Measurements from ENCODE around the gene TMED1. TPM values are rescaled to one million over a fixed set of nuclear protein-coding genes. Genes with fewer than 3 reads are reported as not detected.
A peak's percentile ranks its signal among the peaks of the same experiment; 100 is the strongest.

The TMED1 gene, protein sequence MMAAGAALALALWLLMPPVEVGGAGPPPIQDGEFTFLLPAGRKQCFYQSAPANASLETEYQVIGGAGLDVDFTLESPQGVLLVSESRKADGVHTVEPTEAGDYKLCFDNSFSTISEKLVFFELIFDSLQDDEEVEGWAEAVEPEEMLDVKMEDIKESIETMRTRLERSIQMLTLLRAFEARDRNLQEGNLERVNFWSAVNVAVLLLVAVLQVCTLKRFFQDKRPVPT
- total RNA-seq (2021; fragmentation: NEBNext Ultra II Directional; extraction: Animal tissue kit (Norgen Biotek cat#: 25700)) = 10 to 100 TPM; 42.8 to 65.0 (median 48.1) TPM
- long read RNA-seq, transcript TMED1-201 (4 exons, 1,340 nt) = major isoform, 131 of 143 reads
- long read RNA-seq, partial matches to known transcripts = 2 of 143 reads
- long read RNA-seq, other reads (novel, unspliced or antisense) = 8 of 143 reads

DNA sequence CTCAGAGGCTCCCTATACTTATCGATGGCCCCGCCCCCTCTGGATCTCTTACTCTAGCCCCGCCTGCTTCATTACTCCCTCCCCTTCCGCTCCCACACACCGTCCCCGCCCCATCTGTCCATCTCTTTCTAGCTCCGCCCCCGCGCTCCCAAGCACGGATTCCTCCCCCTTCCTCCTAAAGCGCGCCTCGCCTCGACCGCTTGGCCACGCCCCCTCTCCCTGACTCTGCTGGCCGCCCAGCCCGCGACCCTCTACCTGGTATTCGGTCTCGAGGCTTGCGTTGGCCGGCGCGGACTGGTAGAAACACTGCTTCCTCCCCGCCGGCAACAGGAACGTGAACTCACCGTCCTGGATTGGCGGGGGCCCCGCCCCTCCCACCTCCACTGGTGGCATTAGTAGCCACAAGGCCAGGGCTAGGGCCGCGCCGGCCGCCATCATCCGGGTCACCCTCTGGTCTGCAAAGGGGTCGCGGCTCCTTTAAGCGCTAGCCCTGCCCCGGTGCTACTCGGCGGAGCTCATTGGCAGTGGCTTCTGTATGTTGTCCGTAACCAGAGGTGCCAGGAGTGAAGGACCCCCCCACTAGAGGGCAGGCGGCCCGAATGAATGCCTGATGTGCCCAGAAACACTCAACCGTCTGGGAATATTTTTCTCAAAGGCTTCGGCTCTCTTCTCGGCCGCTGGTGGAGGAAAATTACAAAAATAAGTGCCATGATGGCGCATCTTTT, at the start of gene TMED1:
TMED1 (minus strand) TSS at position 459 of the 725 bp plus-strand sequence; CDS start at position 438, 21 bp downstream.
- peak within 1 kb of the TSS; percentile 100 for H3K27ac Mint-ChIP-seq
- TF ChIP-seq, protein P1, sequence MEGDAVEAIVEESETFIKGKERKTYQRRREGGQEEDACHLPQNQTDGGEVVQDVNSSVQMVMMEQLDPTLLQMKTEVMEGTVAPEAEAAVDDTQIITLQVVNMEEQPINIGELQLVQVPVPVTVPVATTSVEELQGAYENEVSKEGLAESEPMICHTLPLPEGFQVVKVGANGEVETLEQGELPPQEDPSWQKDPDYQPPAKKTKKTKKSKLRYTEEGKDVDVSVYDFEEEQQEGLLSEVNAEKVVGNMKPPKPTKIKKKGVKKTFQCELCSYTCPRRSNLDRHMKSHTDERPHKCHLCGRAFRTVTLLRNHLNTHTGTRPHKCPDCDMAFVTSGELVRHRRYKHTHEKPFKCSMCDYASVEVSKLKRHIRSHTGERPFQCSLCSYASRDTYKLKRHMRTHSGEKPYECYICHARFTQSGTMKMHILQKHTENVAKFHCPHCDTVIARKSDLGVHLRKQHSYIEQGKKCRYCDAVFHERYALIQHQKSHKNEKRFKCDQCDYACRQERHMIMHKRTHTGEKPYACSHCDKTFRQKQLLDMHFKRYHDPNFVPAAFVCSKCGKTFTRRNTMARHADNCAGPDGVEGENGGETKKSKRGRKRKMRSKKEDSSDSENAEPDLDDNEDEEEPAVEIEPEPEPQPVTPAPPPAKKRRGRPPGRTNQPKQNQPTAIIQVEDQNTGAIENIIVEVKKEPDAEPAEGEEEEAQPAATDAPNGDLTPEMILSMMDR (IDR thresholded peaks at IDR 0.05) = peak; percentile 80
- H3K4me3 Mint-ChIP-seq = peak within 1 kb of the TSS; percentile 98
- H3K9me3 Mint-ChIP-seq = peaks cover 11% of the 10 kb centered on the region
- peaks cover 7% of the 10 kb centered on the region for H3K27me3 Mint-ChIP-seq (ENCODE audit: insufficient read depth)
- peak; percentile 99 for DNase-seq
- H3K36me3 Mint-ChIP-seq (ENCODE audit: low read depth) = peaks cover 12% of the 10 kb centered on the region
- peaks cover 16% of the 10 kb centered on the region for H3K4me1 Mint-ChIP-seq (ENCODE audit: low read depth)

DNA sequence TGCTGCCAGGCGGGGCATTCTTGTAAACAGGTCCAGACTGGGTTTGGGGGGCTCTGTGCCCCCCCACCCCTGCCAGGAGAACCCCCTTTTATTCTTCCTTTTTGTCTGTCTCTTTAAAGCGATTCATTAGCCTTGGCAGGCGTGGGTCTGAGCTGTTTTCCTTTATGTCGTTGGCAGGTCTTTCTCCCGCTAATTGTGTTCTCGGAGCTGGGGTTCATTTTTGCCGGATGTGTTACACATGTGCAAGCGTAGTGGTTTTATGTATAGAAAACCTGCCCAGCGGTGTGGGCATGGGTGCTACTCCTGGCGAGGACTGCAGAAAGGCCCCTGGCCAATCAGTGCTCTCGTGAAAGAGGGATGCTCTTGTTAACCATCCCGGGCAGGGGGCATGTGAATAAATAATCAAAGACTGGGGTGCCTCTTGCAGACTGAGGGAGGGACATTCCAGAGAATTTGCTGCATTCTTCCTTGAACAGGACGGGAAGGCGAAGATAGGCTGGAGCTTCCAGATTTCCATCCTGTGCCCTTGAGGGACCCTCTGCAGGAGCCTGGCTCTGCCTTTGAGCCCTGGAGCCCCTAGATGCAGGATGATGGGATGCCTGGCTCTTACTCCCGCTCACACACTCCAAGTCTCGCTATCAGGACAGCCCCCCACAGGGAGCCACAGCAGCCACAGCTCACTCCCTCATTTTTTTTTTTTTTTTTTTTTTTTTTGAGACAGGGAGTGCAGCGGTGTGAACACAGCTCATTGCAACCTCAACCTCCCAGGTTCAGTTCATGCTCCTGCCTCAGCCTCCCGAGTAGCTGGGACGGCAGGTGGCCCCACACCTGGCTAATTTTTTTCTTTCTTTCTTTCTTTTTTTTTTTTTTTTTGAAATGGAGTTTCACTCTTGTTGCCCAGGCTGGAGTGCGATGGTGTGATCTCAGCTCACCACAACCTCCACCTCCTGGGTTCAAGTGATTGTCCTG, 49.5 kb upstream of the TMED1 start:
- no peak for DNase-seq
- Mint-ChIP-seq H3K4me3 (peak overlapping the region; percentile 54; the same call in 1 of the 2 replicates), H3K36me3 (ENCODE audit: low read depth) (no peaks in the 10 kb centered on the region)

DNA sequence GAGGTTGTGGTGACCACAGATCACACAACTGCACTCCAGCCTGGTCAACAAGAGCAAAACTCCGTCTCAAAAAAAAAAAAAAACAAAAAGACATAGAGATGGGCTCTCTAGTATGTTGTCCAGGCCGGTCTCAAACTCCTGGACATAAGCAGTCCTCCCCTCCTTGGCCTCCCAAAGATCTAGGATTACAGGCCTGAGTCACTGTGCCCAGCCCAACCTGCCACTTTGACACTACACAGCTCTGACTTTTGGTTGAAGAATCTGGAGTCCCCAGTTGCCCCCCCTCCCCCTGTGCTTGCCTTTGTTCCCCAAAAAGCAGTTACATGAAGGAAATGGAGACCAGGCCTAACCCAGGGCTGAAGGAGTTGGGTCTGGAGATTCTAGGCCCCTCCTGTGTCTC, 48.3 kb upstream of the TMED1 start:
- DNase-seq = peak; percentile 76
- peak overlapping the region; percentile 82 for H3K27ac Mint-ChIP-seq
- H3K4me3 Mint-ChIP-seq = no peak overlapping the region
- H3K9me3 Mint-ChIP-seq = no peaks in the 10 kb centered on the region
- peaks cover 34% of the 10 kb centered on the region for H3K4me1 Mint-ChIP-seq (ENCODE audit: low read depth)
- TF ChIP-seq, protein P1 (IDR thresholded peaks at IDR 0.05) = no peak
- peaks cover 3% of the 10 kb centered on the region for H3K27me3 Mint-ChIP-seq (ENCODE audit: insufficient read depth)
- H3K36me3 Mint-ChIP-seq (ENCODE audit: low read depth) = no peaks in the 10 kb centered on the region

More for the DNA sequence above, 49.5 kb upstream of the TMED1 start:
- TF ChIP-seq, protein P1 (IDR thresholded peaks at IDR 0.05) = no peak
- Mint-ChIP-seq H3K4me1 (ENCODE audit: low read depth) (peaks cover 32% of the 10 kb centered on the region), H3K9me3 (no peaks in the 10 kb centered on the region), H3K27me3 (ENCODE audit: insufficient read depth) (peaks cover 3% of the 10 kb centered on the region), H3K27ac (peak overlapping the region; percentile 82)

DNA sequence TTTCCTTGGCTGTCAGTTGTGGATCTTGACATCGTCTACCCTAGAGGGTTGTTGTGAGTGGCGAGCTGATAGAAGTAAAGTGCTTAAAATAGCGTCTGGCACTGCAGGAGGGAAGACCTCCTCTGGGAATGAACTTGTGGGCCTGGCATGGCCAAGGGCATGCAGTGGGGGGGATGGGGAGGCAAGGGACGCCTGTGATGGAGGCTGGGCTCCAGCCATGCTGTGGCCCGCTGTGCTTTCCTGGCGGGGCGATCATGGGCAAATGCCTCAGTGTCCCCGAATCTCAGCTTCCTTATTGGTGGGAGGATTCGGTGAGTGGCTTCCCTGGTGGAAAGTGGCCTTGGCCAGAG, 46.1 kb upstream of the TMED1 start:
- no peaks in the 10 kb centered on the region for H3K36me3 Mint-ChIP-seq (ENCODE audit: low read depth)
- TF ChIP-seq, protein P1 (IDR thresholded peaks at IDR 0.05) = no peak
- no peaks in the 10 kb centered on the region; the same call in 1 of the 2 replicates for H3K27me3 Mint-ChIP-seq (ENCODE audit: insufficient read depth)
- no peak overlapping the region for H3K27ac Mint-ChIP-seq
- no peak overlapping the region for H3K4me3 Mint-ChIP-seq
- H3K4me1 Mint-ChIP-seq (ENCODE audit: low read depth) = peaks cover 37% of the 10 kb centered on the region
- no peaks in the 10 kb centered on the region for H3K9me3 Mint-ChIP-seq
- DNase-seq = no peak
